ENCODE measurements around the gene ABCC10.
"Not testable (repeated sequence)": the region's sequence is repeated elsewhere in the genome, so short reads cannot be mapped to it uniquely, and the experiment has no call there.

ABCC10 gene

GRCh38 chr6:43413002-43413401 is 14.3 kb upstream of the ABCC10 start:
- no peak for DNase-seq

- not testable (repeated sequence) for DNase-seq
These were observed 12.1 kb upstream of the ABCC10 start for GRCh38 chr6:43415275-43415674.

- no peak for DNase-seq
These were observed 10.4 kb upstream of the ABCC10 start for GRCh38 chr6:43416935-43417334.

GRCh38 chr6:43420012-43420709 is 7.2 kb upstream of the ABCC10 start:
- DNase-seq, result no peak

GRCh38 chr6:43421831-43422230 is 5.5 kb upstream of the ABCC10 start:
- no peak for DNase-seq

- not testable (repeated sequence) for DNase-seq
These were observed 2.3 kb upstream of the ABCC10 start for GRCh38 chr6:43425083-43425482.

GRCh38 chr6:43426928-43427405 is 374 bp upstream of the ABCC10 start:
- no peak for DNase-seq

GRCh38 chr6:43428112-43428570 is 800 bp downstream of the ABCC10 start:
- no peak for DNase-seq

GRCh38 chr6:43428874-43429273 is 1.5 kb downstream of the ABCC10 start:
- DNase-seq, result no peak

- no peak for DNase-seq
These were observed 4.9 kb downstream of the ABCC10 start for GRCh38 chr6:43432009-43432945.

- no peak for DNase-seq
These were observed 5.8 kb downstream of the ABCC10 start for GRCh38 chr6:43433148-43433547.

- no peak for DNase-seq
These were observed 6.9 kb downstream of the ABCC10 start for GRCh38 chr6:43434001-43434840.

- DNase-seq, result no peak
These were observed 7.6 kb downstream of the ABCC10 start for GRCh38 chr6:43434943-43435342.

- no peak for DNase-seq
These were observed 8.5 kb downstream of the ABCC10 start for GRCh38 chr6:43435682-43436437.

- no peak for DNase-seq
These were observed 9.4 kb downstream of the ABCC10 start for GRCh38 chr6:43436577-43437282.

GRCh38 chr6:43437700-43438099 is 10.4 kb downstream of the ABCC10 start:
- no peak for DNase-seq

GRCh38 chr6:43442935-43443334 is 15.6 kb downstream of the ABCC10 start:
- DNase-seq, result no peak

- DNase-seq, result no peak
These were observed 16.7 kb downstream of the ABCC10 start for GRCh38 chr6:43444036-43444435.

- DNase-seq, result no peak
These were observed 17.2 kb downstream of the ABCC10 start for GRCh38 chr6:43444582-43444981.

GRCh38 chr6:43445576-43445975 is 18.2 kb downstream of the ABCC10 start:
- no peak for DNase-seq

- no peak for DNase-seq
These were observed 20.3 kb downstream of the ABCC10 start for GRCh38 chr6:43447604-43448003.
